ENCODE measurements around the gene RPL10. TPM values are rescaled to one million over a fixed set of nuclear protein-coding genes. Genes with fewer than 3 reads are reported as not detected.

Gene RPL10
- total RNA-seq, 4 donors from 2014 or later = 4,372 to 6,501 (median 5,244) TPM

DNA sequence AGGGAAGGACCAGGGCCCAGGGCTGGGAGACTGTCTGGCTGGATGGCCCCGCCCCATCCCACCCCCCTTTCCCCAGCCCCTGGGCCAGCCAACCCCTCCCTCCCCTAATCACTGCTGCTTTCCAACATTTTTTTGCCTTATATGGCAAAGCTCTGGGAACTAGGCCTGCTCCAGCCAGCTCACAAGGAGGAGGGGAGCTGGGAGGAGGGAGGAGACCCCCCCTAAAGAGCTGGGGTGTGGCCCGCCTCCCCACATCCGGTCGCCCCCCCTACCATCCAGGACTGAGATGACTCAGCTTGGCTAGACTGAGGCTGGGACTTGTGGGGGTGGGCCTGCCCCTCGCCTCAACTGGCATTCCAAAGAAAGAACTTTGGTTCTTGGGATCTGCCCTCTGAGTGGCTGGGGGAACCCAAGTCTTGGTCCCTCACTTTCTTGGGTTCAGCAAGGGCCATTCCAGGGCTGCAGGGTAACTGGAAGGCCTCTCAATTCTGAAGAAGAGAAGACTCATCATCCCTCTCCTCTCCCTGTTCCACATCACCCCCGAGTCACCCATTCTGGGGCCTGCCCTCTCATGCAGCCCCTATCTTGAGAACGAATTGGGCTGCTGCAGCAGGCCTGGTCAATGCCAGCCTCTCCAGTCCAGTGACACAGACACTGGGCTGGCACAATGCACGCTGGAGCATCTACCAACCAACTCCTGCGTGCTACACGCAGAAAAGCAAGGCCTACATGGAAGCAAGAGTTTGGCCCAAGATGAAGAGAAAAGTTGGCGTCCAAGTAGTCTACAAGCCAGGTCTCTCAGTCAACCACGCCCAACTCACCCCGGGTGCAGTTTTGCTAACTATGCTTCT lies 28.5 kb upstream of the RPL10 start:
- Histone ChIP-seq H3K4me3 (peak overlapping the region; percentile 45 to 83 (median 66)), H3K4me1 (peaks cover 0 to 60% (median 20%) of the 10 kb centered on the region in 4 donors), H3K36me3 (peaks cover 0 to 34% (median 10%) of the 10 kb centered on the region in 3 donors), H3K9me3 (no peaks in the 10 kb centered on the region), H3K27me3 (no peaks in the 10 kb centered on the region), H3K27ac (peak overlapping the region; percentile 88 to 97 (median 94))
- WGBS, 2 donors = 3 to 38% methylated on average over 8 to 13 of the region's 13 CpGs
- TF ChIP-seq, protein P1, sequence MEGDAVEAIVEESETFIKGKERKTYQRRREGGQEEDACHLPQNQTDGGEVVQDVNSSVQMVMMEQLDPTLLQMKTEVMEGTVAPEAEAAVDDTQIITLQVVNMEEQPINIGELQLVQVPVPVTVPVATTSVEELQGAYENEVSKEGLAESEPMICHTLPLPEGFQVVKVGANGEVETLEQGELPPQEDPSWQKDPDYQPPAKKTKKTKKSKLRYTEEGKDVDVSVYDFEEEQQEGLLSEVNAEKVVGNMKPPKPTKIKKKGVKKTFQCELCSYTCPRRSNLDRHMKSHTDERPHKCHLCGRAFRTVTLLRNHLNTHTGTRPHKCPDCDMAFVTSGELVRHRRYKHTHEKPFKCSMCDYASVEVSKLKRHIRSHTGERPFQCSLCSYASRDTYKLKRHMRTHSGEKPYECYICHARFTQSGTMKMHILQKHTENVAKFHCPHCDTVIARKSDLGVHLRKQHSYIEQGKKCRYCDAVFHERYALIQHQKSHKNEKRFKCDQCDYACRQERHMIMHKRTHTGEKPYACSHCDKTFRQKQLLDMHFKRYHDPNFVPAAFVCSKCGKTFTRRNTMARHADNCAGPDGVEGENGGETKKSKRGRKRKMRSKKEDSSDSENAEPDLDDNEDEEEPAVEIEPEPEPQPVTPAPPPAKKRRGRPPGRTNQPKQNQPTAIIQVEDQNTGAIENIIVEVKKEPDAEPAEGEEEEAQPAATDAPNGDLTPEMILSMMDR (IDR thresholded peaks at IDR 0.05) = peak in 1 of 5 experiments; percentile 6
- peak in 1 of 2 donors; percentile 30 for TF ChIP-seq POLR2A (IDR thresholded peaks at IDR 0.05)
- TF ChIP-seq EP300 (IDR thresholded peaks at IDR 0.05) = peak; percentile 43 to 89
- peak; percentile 61 to 63 for DNase-seq (ENCODE audit: low spot score in 2 of 2)

DNA sequence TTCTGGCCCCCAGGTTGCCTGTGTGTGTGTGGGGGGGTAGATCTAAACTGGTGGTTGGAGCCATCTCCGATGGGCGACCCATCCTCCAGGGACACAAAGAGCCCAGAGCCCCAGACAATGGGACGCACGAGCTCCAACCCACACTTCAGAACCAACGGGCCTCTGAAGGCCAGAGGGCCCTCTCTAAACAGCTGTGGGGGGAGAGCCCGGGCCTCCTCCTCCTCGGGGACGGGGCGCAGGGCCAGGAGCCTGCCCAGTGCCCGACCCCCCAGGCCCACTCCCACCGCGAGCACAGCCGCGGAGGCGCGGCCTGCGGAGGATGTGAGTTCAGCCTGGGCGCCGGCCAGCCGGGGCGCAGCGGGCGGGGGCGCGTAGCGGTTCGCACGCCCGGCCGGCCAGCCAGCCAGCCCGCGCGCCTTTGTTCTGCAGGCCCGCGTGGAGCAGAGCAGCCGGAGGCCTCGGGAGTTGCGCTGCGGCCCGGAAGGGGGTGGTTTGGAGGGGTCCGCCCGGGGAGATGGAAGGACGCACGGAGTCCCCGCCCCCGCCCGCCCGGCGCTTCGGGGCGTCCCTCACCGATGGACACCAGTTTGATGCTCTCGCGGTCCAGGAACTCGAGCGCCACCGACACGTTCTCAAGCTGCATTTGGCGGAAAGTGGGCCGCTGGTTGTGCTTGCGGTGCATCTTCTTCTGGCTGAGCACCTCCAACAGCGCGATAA lies 27.7 kb upstream of the RPL10 start:
- TF ChIP-seq, protein P1 (IDR thresholded peaks at IDR 0.05) = no peak
- TF ChIP-seq POLR2A (IDR thresholded peaks at IDR 0.05) (no peak), EP300 (IDR thresholded peaks at IDR 0.05) (no peak)
- Histone ChIP-seq H3K36me3 (peaks cover 0 to 26% (median 10%) of the 10 kb centered on the region in 3 donors), H3K9me3 (no peaks in the 10 kb centered on the region), H3K27ac (peak overlapping the region; percentile 63 to 97 (median 92)), H3K4me3 (peak overlapping the region; percentile 45 to 83 (median 66)), H3K4me1 (peaks cover 0 to 63% (median 20%) of the 10 kb centered on the region in 4 donors), H3K27me3 (no peaks in the 10 kb centered on the region)
- DNase-seq (ENCODE audit: low spot score in 2 of 2) = no peak
- 1 to 37% methylated on average over 21 to 55 of the region's 63 CpGs for WGBS, 2 donors

DNA sequence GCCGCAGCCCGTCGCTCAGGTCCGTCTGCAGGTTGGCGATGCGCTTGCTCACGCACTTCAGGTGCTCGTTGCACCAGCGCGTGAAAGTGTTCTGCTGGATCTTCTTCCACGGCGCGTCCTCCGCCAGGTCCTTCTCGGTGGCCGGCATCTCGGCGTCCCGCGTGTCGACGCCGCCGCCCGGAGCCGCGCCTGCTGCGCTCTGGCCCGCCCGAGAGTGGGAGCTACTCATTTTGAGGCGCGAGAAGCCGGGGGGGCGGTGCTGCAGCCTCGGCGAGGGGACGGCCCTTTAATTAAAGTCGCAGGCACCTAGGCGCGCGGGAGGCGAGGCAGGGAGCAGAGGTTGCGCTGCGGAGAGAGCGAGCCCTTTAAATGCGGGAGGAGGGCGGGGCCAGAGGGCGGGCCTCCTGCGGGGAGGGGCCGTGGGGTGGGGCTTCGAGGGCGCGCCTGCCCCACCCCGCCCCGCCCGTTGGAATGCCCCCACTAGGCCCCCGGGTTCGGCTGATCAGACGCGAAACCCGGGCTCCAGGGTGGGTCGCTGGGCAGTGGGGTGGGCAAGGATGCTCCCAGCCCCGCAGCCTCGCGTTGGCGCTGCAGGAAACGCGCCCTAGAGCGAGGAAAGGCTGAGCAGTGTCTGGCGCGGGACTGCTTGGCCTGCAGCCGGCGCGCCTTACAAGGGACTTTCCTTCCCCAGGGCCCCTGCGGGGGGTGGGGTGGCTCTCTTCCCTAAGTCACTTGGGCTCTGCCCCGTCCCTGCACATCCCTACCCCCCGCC lies 27.0 kb upstream of the RPL10 start:
- Histone ChIP-seq H3K27me3 (no peaks in the 10 kb centered on the region), H3K4me3 (peak overlapping the region; percentile 45 to 83 (median 66)), H3K27ac (peak overlapping the region; percentile 71 to 97 (median 92)), H3K36me3 (peaks cover 0 to 18% (median 10%) of the 10 kb centered on the region in 3 donors), H3K9me3 (no peaks in the 10 kb centered on the region), H3K4me1 (peaks cover 0 to 57% (median 20%) of the 10 kb centered on the region in 4 donors)
- peak; percentile 85 to 92 for DNase-seq (ENCODE audit: low spot score in 2 of 2)
- WGBS, 2 donors = 0 to 47% methylated on average over 4 to 57 of the region's 77 CpGs
- TF ChIP-seq EP300 (IDR thresholded peaks at IDR 0.05) (peak; percentile 49 to 99), POLR2A (IDR thresholded peaks at IDR 0.05) (peak; percentile 90 to 94)
- TF ChIP-seq, protein P1 (IDR thresholded peaks at IDR 0.05) = peak in 1 of 5 experiments; percentile 38

DNA sequence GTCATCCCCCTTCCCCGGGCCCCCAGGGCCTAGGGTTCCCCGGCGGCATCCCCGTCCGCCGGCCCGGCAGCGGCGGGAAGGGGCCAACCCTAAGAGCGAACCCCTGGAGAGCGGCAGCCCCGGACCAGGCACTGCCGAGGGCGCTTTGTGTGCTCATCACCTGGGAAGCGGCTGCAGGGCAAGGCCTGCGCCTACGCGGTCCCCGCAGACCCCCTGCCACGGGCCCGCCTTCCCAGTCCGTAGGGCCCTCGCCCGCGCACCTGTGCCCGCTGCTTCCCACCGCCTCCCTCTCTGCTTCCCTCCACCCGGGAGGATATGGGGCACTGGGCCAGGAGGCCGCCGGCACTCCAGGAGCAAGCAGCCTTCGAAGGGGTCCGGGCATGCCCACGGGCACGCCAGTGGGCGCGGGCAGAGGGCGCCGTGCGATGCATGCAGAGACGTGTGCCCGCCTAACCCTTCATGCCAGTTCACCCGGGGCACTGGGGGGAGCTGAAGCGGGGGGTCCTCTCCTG lies 26.3 kb upstream of the RPL10 start:
- DNase-seq (ENCODE audit: low spot score in 2 of 2) = no peak
- Histone ChIP-seq H3K27ac (peak overlapping the region; percentile 71 to 97 (median 84)), H3K4me3 (peak overlapping the region; percentile 45 to 83 (median 62)), H3K27me3 (no peaks in the 10 kb centered on the region), H3K4me1 (peaks cover 0 to 50% (median 17%) of the 10 kb centered on the region in 4 donors), H3K9me3 (no peaks in the 10 kb centered on the region), H3K36me3 (peaks cover 0 to 12% (median 5%) of the 10 kb centered on the region in 3 donors)
- 43% methylated on average over 31 of the region's 43 CpGs; no CpG with 5 or more reads in 1 of the 2 donors for WGBS, 2 donors
- TF ChIP-seq EP300 (IDR thresholded peaks at IDR 0.05) (no peak), POLR2A (IDR thresholded peaks at IDR 0.05) (no peak)
- TF ChIP-seq, protein P1 (IDR thresholded peaks at IDR 0.05) = no peak

All from tibial nerve (tissue), 4 donors.